Pulmonary artery endothelial cell (primary cell): ENCODE data around the gene MYLK2. TPM values are rescaled to one million over a fixed set of nuclear protein-coding genes. Genes with fewer than 3 reads are reported as not detected.
"Not testable (repeated sequence)": the region's sequence is repeated elsewhere in the genome, so short reads cannot be mapped to it uniquely, and the experiment has no call there.

Experiments used
- DNase-seq: peaks from one replicate; pipeline ENCODE4 v3.0.0-alpha.2; 2011; ENCODE audit warnings: low read depth, low spot score
- total RNA-seq: library from RNA; depleted of rRNA; stranded (reverse); fragments of >200 nt; gene quantifications from 2 replicates; pipeline ENCODE4 v1.2.3, GENCODE V29; 2014

MYLK2 gene
- total RNA-seq, 1 donor from 2014 or later, result 0.40 TPM

- DNase-seq, result no peak
Observed at GRCh38 chr20:31815408-31816188, 3.6 kb upstream of the MYLK2 start.

- DNase-seq, result no peak
Observed at GRCh38 chr20:31816221-31816620, 2.9 kb upstream of the MYLK2 start.

GRCh38 chr20:31817461-31817860 lies 1.7 kb upstream of the MYLK2 start:
- no peak for DNase-seq

DNA sequence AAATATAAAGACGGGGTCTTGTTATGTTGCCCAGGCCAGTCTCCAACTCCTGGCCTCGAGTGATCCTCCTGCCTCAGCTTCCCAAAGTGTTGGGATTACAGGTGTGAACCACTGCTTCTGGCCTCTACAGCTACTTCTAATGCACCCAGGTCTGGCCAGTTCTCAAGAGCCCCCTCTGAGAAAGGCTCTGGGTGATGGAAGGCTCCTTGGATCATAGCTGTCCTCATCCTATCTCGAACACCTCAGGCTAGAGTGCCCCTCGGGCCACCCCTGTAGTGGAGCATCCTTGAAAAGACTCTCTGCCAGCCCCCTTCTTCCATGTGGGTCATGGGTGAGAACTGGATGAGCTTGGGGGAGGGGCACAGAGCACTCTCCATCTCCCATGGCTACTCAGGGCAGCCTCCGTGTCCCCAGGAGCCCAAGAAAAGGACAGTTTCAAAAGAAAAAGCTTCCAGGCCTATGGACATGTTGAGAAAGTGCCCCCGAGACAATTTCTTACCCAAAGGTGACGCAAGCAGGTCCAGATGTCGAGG lies 714 bp upstream of the MYLK2 start:
- DNase-seq, result no peak

DNA sequence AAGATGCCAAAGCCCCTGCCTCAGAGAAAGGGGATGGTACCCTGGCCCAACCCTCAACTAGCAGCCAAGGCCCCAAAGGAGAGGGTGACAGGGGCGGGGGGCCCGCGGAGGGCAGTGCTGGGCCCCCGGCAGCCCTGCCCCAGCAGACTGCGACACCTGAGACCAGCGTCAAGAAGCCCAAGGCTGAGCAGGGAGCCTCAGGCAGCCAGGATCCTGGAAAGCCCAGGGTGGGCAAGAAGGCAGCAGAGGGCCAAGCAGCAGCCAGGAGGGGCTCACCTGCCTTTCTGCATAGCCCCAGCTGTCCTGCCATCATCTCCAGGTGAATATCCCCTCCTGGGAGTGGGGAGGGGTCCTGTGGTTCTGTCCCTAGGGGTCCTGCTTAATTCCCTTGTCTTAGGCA lies 1.1 kb downstream of the MYLK2 start:
- no peak for DNase-seq

- DNase-seq, result no peak
Observed at GRCh38 chr20:31821427-31821826, 2.3 kb downstream of the MYLK2 start.

GRCh38 chr20:31822421-31823330 lies 3.5 kb downstream of the MYLK2 start:
- DNase-seq, result no peak

DNA sequence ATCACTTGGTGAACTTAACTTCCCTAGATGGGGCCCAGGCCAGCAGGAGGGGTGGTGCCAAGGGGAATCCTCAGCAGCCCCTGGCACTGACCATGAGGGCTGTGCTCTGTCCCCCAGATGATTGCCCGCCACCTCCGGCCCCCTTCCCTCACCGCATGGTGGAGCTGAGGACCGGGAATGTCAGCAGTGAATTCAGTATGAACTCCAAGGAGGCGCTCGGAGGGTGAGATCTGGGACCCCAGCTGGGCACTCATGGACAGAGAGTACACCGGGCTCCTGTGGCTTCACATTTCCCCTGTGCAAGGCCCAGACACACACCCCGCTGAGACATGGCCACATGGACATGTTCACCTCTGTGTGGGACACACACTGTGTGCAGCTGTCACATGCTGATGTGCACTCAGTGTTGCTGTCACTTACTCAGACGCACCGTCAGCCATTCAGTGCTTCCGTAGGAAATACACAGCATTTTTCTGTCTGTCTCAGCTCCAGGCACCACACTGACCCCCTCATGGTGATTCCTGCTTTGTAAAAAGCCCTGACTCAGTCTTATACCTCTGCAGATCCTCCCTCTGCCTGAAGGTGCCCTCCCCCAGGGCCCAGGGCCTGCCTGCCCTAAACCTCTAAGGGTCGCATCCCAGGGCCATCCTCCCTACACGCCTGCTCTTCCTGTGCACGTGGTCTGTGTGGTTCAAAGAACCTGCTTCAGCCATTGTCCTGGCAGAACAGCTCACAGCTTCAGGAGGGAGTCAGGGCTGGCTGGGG lies 4.4 kb downstream of the MYLK2 start:
- DNase-seq, result no peak

DNA sequence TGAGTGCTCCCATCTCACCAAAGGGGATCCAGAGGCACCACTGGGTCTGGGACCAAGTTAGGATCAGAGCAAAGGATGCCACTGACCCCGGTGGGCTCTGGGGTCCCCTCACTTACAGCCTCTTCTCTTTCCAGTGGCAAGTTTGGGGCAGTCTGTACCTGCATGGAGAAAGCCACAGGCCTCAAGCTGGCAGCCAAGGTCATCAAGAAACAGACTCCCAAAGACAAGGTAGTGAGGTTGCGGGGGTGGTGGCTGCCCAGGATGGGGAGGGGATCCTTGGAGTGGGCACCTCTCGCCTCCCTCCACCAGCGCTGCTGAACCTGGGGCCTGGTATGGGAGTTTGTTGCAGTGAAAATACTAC lies 4.9 kb downstream of the MYLK2 start:
- no peak for DNase-seq

DNA sequence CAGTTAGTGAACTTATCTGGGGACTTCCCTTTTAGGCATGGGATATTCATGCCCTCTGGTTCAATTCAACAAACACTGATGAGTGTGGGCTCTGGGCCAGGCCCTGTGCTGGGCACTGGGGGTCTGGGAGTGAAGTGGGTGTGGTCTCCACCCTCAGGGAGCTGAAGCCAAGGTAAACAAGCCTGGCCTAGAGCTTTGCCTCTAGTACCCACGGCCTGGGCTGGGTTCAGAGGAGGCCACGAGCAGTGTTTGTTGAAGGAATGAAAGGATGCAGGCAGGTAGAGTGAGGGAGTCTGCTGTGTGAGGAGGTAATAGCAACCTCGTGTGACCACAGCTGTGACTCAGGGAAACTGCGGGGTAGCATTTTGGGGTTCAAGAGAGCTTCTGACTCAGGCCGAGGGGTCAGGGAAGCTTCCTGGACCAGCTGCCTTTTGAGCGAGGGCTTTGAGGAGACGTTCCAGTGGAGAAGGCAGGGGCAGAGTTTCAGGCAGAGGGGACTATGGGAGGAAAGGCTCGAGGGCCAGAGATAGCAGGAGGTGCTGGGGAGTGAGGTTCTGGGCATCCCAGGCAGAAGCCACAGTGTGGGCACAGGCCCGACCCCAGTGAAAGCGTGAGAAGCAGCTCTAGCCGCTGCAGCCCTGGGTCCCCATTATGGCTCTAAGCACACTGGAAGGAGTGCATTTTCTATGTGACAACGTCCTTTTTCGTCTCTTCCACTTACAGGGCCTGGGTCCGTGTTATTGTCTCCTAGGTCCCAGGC lies 5.6 kb downstream of the MYLK2 start:
- no peak for DNase-seq

GRCh38 chr20:31826074-31826473 lies 6.9 kb downstream of the MYLK2 start:
- DNase-seq, result no peak

DNA sequence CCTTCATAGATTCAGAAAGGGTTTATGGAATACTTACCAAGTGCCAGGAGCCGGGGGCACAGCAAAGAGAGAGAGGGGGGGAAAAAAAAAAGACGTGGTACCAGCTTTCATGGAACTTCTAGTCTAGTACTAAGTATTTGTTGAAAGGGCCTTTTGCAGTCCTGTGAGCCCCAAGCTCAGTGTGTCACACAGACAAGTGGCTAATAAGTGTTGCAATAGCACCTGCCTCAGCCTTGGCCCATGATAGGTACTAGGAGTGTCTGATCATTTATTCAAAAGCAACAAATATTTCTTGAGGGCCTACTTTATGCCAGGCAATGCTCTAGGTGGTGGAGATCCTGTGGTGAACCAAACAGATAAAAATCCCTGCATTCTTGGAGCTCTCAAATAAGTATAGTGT lies 7.9 kb downstream of the MYLK2 start:
- DNase-seq, result no peak

GRCh38 chr20:31828016-31828415 lies 8.9 kb downstream of the MYLK2 start:
- DNase-seq, result not testable (repeated sequence)

- DNase-seq, result no peak
Observed at GRCh38 chr20:31829731-31830130, 10.6 kb downstream of the MYLK2 start.

DNA sequence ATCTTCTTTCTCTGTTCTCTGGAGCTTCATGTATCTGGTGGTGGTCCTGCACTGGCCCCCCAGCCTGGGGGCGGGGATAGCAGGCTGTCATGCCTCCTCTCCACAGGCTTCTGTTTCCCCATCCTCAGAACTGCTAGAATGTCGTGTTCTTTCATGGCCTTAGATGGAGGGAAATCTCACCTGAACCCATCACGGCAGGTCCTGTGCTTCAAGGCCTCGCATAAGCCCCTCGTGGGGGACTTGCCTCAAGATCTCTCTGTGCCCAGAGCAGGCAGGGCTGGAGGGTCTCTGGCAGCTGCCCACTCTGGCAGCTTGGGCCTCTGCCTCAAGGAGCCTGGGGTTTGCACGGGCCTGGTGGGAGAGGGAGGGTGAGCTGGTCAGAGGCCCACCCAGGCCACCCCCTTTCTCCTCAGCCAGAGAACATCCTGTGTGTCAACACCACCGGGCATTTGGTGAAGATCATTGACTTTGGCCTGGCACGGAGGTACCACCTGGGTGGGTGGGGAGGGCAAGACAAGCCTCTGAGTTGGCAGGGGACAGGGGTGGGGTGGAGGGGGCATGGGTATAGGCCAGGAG lies 11.3 kb downstream of the MYLK2 start:
- no peak for DNase-seq

- DNase-seq, result no peak
Observed at GRCh38 chr20:31831211-31831610, 12.1 kb downstream of the MYLK2 start.

DNA sequence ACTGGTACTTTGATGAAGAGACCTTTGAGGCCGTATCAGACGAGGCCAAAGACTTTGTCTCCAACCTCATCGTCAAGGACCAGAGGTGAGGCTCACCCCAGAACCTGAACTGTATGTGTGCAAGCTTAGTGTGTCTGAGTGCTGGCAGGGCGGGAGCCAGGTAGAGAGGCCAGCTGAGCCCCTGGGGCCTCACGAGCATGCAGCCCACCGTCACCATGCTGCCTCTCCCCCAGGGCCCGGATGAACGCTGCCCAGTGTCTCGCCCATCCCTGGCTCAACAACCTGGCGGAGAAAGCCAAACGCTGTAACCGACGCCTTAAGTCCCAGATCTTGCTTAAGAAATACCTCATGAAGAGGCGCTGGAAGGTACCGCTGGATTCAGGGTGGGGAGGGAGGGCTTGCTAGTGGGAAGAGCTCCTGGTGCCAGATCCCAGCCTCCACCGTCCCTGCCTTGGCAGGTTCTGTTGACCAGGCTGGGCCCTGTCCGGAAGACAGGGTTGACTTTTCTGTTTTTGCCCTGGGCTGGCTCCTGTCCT lies 12.7 kb downstream of the MYLK2 start:
- DNase-seq, result no peak

DNA sequence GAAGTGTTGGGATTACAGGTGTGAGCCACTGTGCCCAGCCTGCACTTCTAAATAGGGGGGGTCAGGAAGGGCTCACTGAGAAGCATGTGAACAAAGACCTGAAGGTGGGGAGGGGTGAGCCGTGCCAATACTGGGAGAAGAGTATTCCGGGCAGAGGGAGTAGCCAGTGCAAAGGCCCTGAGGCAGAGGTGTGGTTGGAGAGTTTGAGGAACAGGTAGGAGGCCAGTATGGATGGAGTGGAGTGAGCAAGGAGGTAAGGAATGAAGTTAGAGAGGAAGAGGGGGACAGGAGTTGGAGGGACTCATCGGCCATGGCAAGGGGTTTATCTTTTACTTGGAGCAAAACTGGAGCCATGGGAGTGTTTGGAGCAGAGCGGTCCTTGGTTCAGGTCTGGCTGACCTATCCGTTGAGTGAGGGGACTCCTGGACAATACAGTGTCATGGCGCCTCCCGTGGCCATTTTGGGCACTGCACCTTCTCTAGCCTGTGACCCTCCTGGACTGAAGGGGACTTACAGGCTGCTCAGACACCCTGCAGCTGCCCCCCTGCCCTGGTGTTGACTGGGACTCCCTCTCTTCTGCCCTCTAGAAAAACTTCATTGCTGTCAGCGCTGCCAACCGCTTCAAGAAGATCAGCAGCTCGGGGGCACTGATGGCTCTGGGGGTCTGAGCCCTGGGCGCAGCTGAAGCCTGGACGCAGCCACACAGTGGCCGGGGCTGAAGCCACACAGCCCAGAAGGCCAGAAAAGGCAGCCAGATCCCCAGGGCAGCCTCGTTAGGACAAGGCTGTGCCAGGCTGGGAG lies 14.2 kb downstream of the MYLK2 start:
- DNase-seq, result no peak

- DNase-seq, result no peak
Observed at GRCh38 chr20:31833931-31834521, 14.9 kb downstream of the MYLK2 start.
